ENCODE measurements around the gene PLAU.
"Not testable (repeated sequence)": the region's sequence is repeated elsewhere in the genome, so short reads cannot be mapped to it uniquely, and the experiment has no call there.

The PLAU gene

DNA sequence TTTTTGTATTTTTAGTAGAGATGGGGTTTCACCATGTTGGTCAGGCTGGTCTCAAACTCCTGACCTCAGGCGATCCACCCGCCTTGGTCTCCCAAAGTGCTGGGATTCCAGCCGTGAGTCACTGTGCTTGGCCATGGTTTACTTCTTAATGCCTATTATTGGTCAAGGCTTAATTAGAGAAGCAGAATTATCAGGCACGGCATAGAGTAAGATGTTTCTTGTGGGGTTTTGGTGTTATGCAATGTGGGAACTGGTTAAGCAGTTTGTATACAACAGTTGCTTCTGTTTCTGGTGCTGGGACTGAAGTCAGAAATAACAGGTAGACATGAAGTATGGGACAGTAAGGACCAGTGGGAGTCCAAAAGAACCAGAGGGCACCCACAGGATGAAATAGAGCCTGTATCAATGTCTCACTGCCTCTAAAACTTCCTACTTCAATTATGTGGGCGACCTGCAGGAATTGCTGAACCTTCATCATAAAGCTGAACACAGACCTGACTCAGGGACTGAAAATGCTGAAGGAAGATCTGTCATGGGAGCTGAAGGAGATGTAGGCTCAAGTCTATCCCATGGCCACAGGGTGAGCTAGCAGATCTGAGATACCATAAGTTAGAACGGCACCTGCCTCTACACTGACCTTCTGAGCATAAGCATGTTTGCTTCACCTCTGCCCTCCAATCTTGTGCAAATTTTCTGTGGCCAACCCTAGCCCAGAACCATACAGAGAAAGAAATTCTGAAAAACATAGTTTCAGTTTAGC lies 48.7 kb downstream of the PLAU start:
- Histone ChIP-seq H3K23ac (ENCODE audit: low read length in 2 of 2) (peak overlapping the region in 1 of 2 experiments; percentile 24), H2AFZ (ENCODE audit: low read depth, low read length) (no peak overlapping the region), H4K8ac (ENCODE audit: low read length) (no peak overlapping the region), H3K79me1 (replicated peaks; ENCODE audit: low read length, poor library complexity, severe bottlenecking) (no peaks in the 10 kb centered on the region), H3K9ac (ENCODE audit: low read length) (no peak overlapping the region), H4K91ac (ENCODE audit: low read length) (no peak overlapping the region), H3K27ac (ENCODE audit: low read length, poor library complexity, severe bottlenecking) (no peak overlapping the region), H3K18ac (ENCODE audit: low read depth in 1 of 2, low read length in 2 of 2) (peak overlapping the region; percentile 1 to 56), H3K14ac (ENCODE audit: low read length in 2 of 2) (peak overlapping the region in 1 of 2 experiments; percentile 49), H3K4me3 (ENCODE audit: insufficient read depth in 1 of 2, low read depth in 1 of 2, low read length in 2 of 2) (no peak overlapping the region), H3K4ac (ENCODE audit: low read depth in 1 of 2, low read length in 2 of 2) (peak overlapping the region in 1 of 2 experiments; percentile 67), H3K36me3 (ENCODE audit: control insufficient read depth in 1 of 2, insufficient read depth in 2 of 2, low read depth in 1 of 2, low read length in 2 of 2) (no peaks in the 10 kb centered on the region), H3K27me3 (ENCODE audit: control insufficient read depth in 1 of 2, insufficient read depth in 1 of 2, low read length in 2 of 2) (no peaks in the 10 kb centered on the region), H2BK120ac (ENCODE audit: low read depth, low read length) (no peak overlapping the region), H2AK5ac (ENCODE audit: low read length, severe bottlenecking) (no peak overlapping the region), H3K4me1 (ENCODE audit: control insufficient read depth, insufficient read depth, low read depth, low read length) (peaks cover 7% of the 10 kb centered on the region), H2BK12ac (ENCODE audit: low read length in 2 of 2) (peak overlapping the region in 1 of 2 experiments; percentile 83), H3K4me2 (ENCODE audit: low read length, poor library complexity, severe bottlenecking) (no peak overlapping the region), H2BK5ac (ENCODE audit: low read depth, low read length, poor library complexity, severe bottlenecking) (no peak overlapping the region), H2BK15ac (ENCODE audit: low read depth, poor library complexity, severe bottlenecking) (no peak overlapping the region), H3K9me3 (ENCODE audit: control insufficient read depth, low read length) (no peaks in the 10 kb centered on the region)
- DNase-seq: peak; percentile 84
- WGBS: 73% methylated on average over 6 of the region's 6 CpGs

DNA sequence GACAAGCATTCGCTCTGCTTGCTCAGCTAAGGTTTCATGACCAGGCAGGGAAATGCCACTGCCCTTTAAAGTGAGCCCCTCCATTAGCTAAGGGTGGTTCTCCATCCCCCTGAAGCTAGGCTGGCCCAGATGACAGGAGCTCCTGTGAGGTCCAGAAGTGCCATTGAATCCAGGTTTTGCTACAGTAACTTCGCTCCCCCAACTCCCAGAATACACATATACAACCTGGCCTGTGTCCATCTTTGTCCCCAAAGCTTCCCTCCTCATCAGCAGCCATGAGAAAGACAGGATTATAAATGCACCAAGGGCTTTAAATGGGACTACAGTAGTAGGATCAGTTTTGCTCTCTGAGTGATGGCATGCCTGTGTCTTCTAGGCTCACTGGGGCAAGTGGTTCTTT lies 51.5 kb downstream of the PLAU start:
- DNase-seq: no peak
- peak overlapping the region; percentile 97 for H2AK5ac ChIP-seq (ENCODE audit: low read length, severe bottlenecking)
- WGBS: 98% methylated on average over 2 of the region's 2 CpGs
- peak overlapping the region; percentile 87 for H2BK120ac ChIP-seq (ENCODE audit: low read depth, low read length)
- H4K91ac ChIP-seq (ENCODE audit: low read length): peak overlapping the region; percentile 90
- no peak overlapping the region for H2AFZ ChIP-seq (ENCODE audit: low read depth, low read length)
- H3K18ac ChIP-seq (ENCODE audit: low read depth in 1 of 2, low read length in 2 of 2): peak overlapping the region; percentile 5 to 89
- H4K8ac ChIP-seq (ENCODE audit: low read length): peak overlapping the region; percentile 70
- H3K27ac ChIP-seq (ENCODE audit: low read length, poor library complexity, severe bottlenecking): no peak overlapping the region
- no peak overlapping the region for H3K4me2 ChIP-seq (ENCODE audit: low read length, poor library complexity, severe bottlenecking)
- no peak overlapping the region for H2BK5ac ChIP-seq (ENCODE audit: low read depth, low read length, poor library complexity, severe bottlenecking)
- no peak overlapping the region for H3K4me3 ChIP-seq (ENCODE audit: insufficient read depth in 1 of 2, low read depth in 1 of 2, low read length in 2 of 2)
- peak overlapping the region; percentile 75 to 94 for H2BK12ac ChIP-seq (ENCODE audit: low read length in 2 of 2)
- no peak overlapping the region for H3K9ac ChIP-seq (ENCODE audit: low read length)
- no peaks in the 10 kb centered on the region for H3K36me3 ChIP-seq (ENCODE audit: control insufficient read depth in 1 of 2, insufficient read depth in 2 of 2, low read depth in 1 of 2, low read length in 2 of 2)
- H3K9me3 ChIP-seq (ENCODE audit: control insufficient read depth, low read length): no peaks in the 10 kb centered on the region
- no peaks in the 10 kb centered on the region for H3K27me3 ChIP-seq (ENCODE audit: control insufficient read depth in 1 of 2, insufficient read depth in 1 of 2, low read length in 2 of 2)
- H2BK15ac ChIP-seq (ENCODE audit: low read depth, poor library complexity, severe bottlenecking): no peak overlapping the region
- H3K23ac ChIP-seq (ENCODE audit: low read length in 2 of 2): no peak overlapping the region
- peaks cover 13% of the 10 kb centered on the region for H3K4me1 ChIP-seq (ENCODE audit: control insufficient read depth, insufficient read depth, low read depth, low read length)
- no peaks in the 10 kb centered on the region for H3K79me1 ChIP-seq (replicated peaks; ENCODE audit: low read length, poor library complexity, severe bottlenecking)
- no peak overlapping the region for H3K14ac ChIP-seq (ENCODE audit: low read length in 2 of 2)
- H3K4ac ChIP-seq (ENCODE audit: low read depth in 1 of 2, low read length in 2 of 2): peak overlapping the region; percentile 9 to 47

DNA sequence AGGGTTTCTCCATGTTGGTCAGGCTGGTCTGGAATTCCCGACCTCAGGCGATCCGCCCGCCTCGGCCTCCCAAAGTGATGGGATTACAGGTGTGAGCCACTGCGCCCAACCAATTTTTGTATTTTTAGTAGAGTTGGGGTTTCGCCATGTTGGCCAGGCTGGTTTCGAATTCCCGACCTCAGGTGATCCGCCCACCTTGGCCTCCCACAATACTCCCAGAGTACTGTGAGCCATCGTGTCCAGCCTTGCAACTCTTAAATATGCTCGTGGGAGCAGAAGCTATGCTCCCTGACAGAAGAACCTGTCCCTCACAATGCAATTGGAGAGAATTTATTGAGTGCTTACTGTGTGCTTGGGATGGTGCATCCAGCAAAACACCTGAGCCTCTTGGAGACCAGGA lies 52.6 kb downstream of the PLAU start:
- not testable (repeated sequence) for H2BK15ac ChIP-seq (ENCODE audit: low read depth, poor library complexity, severe bottlenecking); H3K9ac ChIP-seq (ENCODE audit: low read length); H3K27ac ChIP-seq (ENCODE audit: low read length, poor library complexity, severe bottlenecking); H3K9me3 ChIP-seq (ENCODE audit: control insufficient read depth, low read length); H3K79me1 ChIP-seq (replicated peaks; ENCODE audit: low read length, poor library complexity, severe bottlenecking); H4K91ac ChIP-seq (ENCODE audit: low read length); H3K4me3 ChIP-seq (ENCODE audit: insufficient read depth in 1 of 2, low read depth in 1 of 2, low read length in 2 of 2); H2BK120ac ChIP-seq (ENCODE audit: low read depth, low read length); H3K27me3 ChIP-seq (ENCODE audit: control insufficient read depth in 1 of 2, insufficient read depth in 1 of 2, low read length in 2 of 2); DNase-seq; H3K36me3 ChIP-seq (ENCODE audit: control insufficient read depth in 1 of 2, insufficient read depth in 2 of 2, low read depth in 1 of 2, low read length in 2 of 2); H3K4ac ChIP-seq (ENCODE audit: low read depth in 1 of 2, low read length in 2 of 2); H3K18ac ChIP-seq (ENCODE audit: low read depth in 1 of 2, low read length in 2 of 2); H2AFZ ChIP-seq (ENCODE audit: low read depth, low read length); H2BK5ac ChIP-seq (ENCODE audit: low read depth, low read length, poor library complexity, severe bottlenecking); H3K23ac ChIP-seq (ENCODE audit: low read length in 2 of 2); H4K8ac ChIP-seq (ENCODE audit: low read length); H3K4me2 ChIP-seq (ENCODE audit: low read length, poor library complexity, severe bottlenecking)
- 99% methylated on average over 10 of the region's 12 CpGs for WGBS
- peaks cover 19% of the 10 kb centered on the region for H3K4me1 ChIP-seq (ENCODE audit: control insufficient read depth, insufficient read depth, low read depth, low read length)
- peak overlapping the region in 1 of 2 experiments; percentile 80 for H3K14ac ChIP-seq (ENCODE audit: low read length in 2 of 2)
- peak overlapping the region; percentile 83 for H2AK5ac ChIP-seq (ENCODE audit: low read length, severe bottlenecking)
- H2BK12ac ChIP-seq (ENCODE audit: low read length in 2 of 2): peak overlapping the region in 1 of 2 experiments; percentile 70

DNA sequence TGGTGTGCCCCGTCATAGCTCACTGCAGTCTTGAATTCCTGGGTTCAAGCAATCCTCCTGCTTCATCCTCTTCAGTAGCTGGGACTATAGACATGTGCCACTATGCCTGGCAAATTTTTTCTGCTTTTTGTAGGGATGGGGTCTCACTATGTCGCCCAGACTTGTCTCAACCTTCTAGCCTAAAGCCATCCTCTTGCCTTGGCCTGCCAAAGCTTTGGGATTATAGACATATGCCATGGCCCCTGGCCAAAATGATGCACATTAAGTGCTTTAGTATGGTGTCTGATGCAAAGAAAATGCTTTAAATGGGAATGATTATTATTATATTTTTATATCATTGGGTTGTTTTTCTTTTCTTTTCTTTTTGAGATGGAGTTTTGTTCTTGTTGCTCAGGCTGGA lies 53.8 kb downstream of the PLAU start:
- no peak overlapping the region for H2BK5ac ChIP-seq (ENCODE audit: low read depth, low read length, poor library complexity, severe bottlenecking)
- peak overlapping the region; percentile 91 for H3K27ac ChIP-seq (ENCODE audit: low read length, poor library complexity, severe bottlenecking)
- no peak overlapping the region for H4K8ac ChIP-seq (ENCODE audit: low read length)
- H3K9me3 ChIP-seq (ENCODE audit: control insufficient read depth, low read length): no peaks in the 10 kb centered on the region
- H3K36me3 ChIP-seq (ENCODE audit: control insufficient read depth in 1 of 2, insufficient read depth in 2 of 2, low read depth in 1 of 2, low read length in 2 of 2): no peaks in the 10 kb centered on the region
- no peak overlapping the region for H3K4me2 ChIP-seq (ENCODE audit: low read length, poor library complexity, severe bottlenecking)
- no peak overlapping the region for H3K23ac ChIP-seq (ENCODE audit: low read length in 2 of 2)
- peak overlapping the region in 1 of 2 experiments; percentile 67 for H3K18ac ChIP-seq (ENCODE audit: low read depth in 1 of 2, low read length in 2 of 2)
- H2AK5ac ChIP-seq (ENCODE audit: low read length, severe bottlenecking): peak overlapping the region; percentile 47
- H3K4me3 ChIP-seq (ENCODE audit: insufficient read depth in 1 of 2, low read depth in 1 of 2, low read length in 2 of 2): no peak overlapping the region
- WGBS: 95% methylated on average over 2 of the region's 2 CpGs
- peak overlapping the region in 1 of 2 experiments; percentile 40 for H3K4ac ChIP-seq (ENCODE audit: low read depth in 1 of 2, low read length in 2 of 2)
- H3K79me1 ChIP-seq (replicated peaks; ENCODE audit: low read length, poor library complexity, severe bottlenecking): no peaks in the 10 kb centered on the region
- peak overlapping the region; percentile 70 for H4K91ac ChIP-seq (ENCODE audit: low read length)
- peak overlapping the region; percentile 69 to 96 for H2BK12ac ChIP-seq (ENCODE audit: low read length in 2 of 2)
- H3K4me1 ChIP-seq (ENCODE audit: control insufficient read depth, insufficient read depth, low read depth, low read length): peaks cover 20% of the 10 kb centered on the region
- H3K9ac ChIP-seq (ENCODE audit: low read length): no peak overlapping the region
- peak overlapping the region; percentile 2 for H2BK15ac ChIP-seq (ENCODE audit: low read depth, poor library complexity, severe bottlenecking)
- no peak overlapping the region for H2AFZ ChIP-seq (ENCODE audit: low read depth, low read length)
- H2BK120ac ChIP-seq (ENCODE audit: low read depth, low read length): no peak overlapping the region
- no peaks in the 10 kb centered on the region for H3K27me3 ChIP-seq (ENCODE audit: control insufficient read depth in 1 of 2, insufficient read depth in 1 of 2, low read length in 2 of 2)
- H3K14ac ChIP-seq (ENCODE audit: low read length in 2 of 2): no peak overlapping the region
- no peak for DNase-seq
